Activated T-cell treated with anti-CD3 and anti-CD28 coated beads for 4 hours (primary cell): ENCODE data around the gene SCN2B.

Experiments
- DNase-seq: peaks from one replicate; pipeline ENCODE4 v3.0.0-alpha.2; 2020

Gene SCN2B

DNA sequence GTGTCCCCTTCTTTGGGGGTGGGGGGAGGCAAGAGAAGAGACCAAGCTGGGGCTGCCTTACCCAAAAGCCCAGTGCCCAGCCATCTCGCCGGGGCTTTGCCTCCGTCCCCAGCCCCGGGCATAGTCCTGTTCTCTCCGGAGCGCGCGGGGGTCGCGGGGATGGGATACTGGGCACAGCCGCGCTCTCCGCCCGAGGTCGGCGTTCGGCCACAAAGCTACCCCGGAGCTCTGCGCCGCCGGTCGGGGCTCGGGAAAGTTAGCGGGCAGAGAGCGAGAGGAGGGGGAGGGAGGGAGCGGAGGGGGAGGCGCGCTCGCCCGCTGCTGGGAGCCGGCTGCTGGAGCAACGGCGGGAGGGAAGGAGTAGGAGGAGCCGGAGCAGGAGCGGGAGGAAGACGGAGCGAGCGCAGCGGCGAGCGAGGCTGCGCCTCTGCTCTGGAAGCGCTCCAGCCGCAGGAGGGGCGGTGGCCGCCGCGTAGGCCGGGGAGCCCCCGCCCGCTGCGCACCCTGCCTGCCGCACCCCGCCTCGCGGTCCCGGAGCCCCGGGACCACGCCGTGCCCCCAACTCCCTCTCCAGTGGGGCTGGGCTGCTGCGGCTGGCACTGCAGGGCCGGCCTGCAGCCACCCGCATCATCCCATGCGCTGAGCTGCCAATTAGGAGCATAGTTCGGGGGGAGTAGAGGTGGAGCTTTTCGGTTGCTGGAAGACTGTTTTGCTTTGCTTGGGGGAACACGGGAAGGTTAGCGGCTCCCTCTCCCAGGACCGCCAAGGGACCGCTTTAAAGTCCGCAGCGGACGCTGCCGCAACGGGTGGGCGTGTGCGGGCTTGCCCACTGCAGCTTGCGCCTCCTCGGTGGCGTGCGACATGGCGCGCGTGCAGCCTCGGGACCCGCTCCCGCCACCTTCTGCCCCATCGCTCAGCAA lies 23.6 kb downstream of the SCN2B start, which contains the start of gene SCN4B:
TSS of gene SCN4B (minus strand) at position 272 of the 920 bp plus-strand sequence. CDS start at position 122, 150 bp downstream.
- DNase-seq = no peak

DNA sequence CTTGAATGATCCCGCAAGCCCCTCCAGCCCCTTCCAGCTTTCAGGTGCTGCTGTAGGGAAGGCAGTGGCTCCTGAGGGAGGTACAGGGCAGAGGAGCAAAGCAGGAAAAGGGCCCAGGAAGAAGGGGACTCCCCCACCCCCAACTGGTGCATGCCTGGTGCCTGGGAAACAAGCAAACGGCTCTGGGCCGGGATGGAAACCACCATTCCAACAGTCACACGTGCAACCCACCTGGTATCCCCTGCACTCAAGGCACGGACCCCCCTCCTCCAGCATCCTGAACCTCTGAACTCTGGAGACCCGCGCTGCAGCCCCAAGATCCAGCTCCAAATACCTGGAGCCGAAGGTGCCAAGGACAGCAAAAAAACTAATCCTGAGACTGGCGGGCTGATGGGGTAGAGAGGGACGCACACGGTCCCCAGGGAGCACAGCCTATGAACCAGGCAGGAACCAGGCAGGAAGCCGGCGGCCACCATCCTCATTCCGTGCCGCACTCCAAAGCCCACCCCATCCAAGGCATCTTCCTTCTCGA lies 24.4 kb downstream of the SCN2B start:
- no peak for DNase-seq

DNA sequence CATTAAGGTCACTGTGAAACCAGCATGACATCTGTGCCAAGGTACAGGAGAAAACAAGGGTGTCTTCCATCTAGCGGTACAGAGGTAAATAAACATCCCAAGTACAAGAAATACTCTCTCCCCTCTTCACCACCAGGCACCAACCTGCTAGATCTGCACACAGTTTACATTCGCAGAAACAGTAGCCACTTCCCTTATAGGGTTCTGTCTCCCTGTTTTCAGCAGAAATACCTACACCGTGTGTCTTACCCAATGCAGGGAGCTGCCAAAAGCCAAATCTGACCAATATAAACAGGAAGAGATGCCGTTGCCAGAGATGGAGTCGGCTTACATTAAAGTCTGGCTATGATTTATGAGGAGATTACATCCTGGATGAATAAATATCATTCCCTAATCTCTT lies 25.0 kb downstream of the SCN2B start:
- DNase-seq = no peak

DNA sequence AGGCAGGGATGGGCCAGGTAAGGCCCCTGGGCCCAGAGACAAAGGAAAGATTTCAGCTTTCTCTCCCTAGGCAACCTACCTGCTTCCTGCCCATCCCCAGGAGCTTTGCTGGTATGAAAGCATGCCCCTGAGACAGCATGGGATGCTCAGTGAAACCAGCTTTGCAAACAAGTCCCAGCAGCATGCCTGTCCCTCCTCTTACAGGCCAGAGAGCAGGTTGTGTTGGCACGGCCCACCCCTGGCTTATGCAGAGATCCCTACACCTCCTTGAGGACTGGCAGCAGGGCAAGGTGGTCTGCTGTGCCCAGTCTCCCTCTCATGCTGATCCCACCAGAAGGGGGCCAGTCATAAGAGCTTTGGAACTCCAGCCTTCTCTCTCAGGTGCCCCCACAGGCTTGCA lies 26.9 kb downstream of the SCN2B start:
- DNase-seq = no peak

DNA sequence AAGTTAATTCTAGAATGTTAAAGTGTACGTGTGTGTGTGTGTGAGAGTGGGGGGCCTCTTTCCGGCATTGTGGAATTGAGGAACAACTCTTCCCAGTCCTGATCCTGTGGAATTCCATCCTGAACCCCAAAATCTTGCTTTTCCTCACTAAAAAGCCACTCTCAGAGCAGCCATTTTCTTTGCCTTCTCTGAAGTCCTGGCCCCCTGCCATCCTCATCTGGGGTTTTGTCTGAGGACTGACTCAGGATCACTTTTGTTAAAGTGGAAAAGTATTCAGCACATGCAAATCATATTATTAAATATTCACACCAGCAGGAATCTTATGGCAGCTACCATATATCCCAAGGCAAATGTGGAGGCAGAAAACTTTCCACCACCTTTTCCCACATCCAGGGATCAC lies 27.6 kb downstream of the SCN2B start:
- no peak for DNase-seq

DNA sequence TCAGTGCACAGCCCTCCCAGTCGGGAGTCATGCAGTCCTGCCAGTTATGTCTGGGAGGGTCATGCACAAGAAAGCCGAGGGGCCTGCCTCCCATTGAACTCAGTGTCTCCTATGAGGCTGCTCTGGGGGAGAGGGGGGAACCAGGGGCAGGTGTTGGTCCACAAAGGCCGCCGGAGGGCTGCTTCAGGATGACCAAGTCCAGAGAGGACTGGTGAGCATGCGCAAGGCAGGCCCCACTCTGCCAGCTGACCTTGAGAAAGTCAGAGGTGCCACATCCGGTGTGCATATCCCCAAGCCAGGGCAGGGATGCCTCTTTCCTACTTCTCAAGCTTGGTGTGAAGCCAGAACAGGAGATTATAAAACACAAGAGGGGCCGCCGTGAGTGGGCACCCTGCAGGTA lies 28.2 kb downstream of the SCN2B start:
- DNase-seq = no peak

DNA sequence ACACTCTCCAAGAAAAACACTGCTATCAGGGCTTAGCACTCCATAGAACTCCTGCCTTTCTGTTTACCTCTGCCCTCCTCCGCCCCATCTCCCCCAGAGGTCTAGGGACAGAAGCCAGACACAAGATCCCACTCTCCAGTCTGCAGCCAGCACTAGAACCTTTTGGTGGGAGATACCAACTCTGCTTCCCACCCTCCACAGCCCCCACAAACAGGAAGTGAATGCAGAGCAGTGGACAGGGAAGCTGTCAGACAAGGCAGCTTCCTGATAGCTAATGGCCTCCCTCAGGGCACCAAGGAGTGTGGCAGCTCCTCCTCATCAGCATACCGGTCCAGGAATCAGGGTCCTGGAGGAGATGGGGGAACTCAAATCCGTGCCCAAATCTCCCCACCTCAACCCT lies 28.9 kb downstream of the SCN2B start:
- no peak for DNase-seq

DNA sequence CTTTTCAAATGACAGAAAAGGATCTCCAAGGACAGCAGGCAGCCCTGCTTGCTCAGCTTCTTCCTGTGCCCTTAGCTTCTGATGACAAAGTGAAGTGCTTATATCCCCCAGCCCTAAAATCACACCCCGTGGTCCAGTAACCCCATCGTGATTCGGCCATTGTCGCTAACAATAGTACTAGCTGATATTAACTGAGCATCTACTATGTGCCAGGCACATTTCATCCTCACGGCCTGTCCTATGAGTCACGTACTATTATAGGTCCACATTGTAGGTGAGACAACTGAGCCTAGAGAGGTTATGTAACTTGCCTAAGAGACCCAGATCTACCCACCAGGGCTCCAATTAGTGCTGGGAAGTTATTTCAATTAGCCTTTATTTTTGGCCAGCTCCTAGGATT lies 29.9 kb downstream of the SCN2B start:
- no peak for DNase-seq

DNA sequence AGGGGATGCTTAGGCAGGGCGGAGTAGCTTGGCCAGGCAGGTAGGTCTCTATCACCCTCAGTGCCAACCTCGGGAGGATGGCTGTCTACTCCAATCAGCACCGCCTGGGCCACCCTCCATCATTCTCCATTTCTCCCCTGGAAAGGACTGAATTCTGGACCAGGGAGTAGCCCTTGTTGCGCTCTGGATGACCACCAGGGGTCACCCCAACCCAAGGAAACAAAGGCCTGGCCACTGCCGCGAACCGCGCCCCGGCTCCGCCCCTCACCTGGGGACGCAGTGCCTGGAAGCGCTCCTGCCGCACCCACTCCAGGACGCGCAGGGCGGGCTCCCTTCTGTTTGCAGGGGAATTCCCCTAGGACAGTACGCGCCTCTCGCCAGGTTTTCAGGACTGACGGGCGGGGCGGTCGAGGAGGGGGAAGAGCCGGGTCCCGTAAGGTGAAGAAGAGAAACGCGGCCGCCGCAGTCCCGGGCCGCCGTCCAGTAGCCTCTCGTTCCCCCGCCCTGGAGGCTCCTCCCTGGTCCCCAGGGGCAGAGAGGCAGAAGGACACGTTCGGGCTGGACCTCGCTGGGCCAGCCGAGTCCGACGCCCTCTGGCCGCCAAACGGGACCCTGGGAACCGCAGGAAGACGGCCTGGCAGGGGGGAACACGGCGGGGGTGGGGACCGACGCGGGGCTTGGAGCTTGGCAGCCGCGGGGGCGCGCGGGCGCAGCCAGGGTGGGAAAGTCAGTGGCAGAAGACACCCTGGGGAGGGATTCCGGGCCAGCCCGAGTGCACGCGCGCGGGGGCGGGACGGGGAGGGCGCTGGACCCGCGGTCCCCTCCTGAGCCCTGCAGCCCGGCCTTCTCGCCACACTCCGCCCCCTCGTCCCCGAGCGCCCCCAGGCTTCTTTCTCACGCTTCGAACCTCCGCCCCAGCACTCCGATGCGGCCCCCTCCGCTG lies 30.9 kb downstream of the SCN2B start:
- DNase-seq = peak; percentile 79

DNA sequence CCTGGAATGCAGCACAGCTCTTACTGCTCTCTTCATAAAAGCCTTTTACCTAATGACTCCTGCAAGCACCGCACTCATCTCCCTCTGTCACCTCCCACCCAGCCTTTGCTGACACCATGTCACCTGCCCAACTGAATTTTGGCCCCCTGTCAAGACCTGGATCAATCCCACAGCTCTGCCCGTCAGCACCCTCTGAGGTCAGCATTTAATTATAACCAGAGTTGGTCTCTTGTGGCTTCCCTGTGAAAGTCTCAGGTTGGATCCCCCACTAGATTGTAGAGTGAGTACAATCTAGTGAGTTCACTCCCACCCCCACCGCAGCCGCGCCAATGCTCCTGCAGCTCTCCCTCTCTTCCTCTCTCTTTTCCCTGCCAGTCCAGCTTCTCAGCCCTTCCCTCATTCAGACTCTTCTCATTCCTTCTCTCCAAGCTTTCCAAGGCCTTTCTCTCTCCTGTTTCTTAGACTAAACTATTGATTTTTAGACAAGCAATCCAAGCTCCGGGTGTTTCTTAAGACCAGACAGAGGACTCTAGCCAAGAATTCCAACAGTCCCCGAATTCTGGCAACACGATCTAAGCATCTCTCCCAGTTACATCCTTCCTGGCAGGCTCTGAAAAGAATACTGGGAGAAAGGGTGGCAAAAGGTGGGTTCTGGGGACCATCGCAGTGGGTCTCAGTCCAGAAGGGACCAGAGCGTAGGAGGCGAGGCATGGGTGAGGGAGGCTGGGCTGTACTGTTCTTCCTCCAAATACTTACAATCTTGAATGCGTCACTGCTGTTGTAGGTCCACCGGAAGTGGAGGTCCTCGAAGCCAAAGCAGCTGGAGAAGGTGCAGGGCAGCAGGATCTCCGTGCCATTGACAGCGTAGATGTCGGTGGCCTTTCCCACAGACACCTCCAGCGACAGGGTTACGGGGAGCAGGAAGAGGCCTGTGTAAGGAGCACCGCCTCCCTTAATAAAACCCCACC lies 31.9 kb downstream of the SCN2B start:
- no peak for DNase-seq

DNA sequence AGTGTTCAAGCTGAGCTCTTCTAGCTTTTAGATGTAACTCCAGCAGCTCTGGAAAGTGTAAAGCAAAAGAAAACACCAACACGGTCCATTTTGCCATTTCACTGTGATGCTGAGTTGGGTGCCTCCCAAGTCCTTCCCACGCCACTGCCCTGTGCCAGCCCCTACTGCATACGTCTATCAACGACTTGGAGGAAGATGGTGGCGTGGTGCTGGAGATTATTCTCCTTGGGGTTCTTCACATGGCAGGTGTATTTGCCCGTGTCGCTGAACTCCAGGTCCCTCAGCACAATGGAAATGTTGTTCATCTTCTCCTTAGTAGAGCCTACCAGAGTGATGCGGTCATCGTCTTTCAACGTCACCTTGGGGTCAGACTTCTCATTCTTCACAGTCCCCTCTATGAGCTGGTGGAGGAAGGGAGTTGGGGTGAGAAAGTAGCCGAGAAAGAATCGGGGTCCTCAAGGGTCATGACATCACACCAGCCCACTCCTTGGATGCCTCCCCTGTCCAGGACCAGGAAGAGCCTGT lies 32.7 kb downstream of the SCN2B start:
- DNase-seq = no peak

DNA sequence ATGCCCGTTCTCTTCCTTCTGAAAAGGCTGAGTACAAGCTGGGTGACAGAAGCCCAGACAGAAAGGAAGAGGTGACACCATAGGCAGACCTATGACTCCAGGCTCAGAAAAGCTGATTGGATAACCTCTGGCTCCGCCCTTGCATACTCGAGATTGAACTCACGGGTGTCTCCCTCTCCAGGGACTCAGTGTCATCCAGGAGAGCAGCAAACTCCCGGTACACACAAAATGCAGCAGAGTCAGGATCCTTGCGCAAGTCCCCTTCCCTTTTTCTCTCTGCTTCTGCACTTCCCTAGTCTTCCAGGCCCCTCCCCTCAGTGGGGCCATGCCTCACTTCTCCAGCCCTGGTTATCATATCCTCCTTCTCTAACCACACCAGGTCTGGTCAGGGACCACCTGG lies 33.6 kb downstream of the SCN2B start:
- no peak for DNase-seq

DNA sequence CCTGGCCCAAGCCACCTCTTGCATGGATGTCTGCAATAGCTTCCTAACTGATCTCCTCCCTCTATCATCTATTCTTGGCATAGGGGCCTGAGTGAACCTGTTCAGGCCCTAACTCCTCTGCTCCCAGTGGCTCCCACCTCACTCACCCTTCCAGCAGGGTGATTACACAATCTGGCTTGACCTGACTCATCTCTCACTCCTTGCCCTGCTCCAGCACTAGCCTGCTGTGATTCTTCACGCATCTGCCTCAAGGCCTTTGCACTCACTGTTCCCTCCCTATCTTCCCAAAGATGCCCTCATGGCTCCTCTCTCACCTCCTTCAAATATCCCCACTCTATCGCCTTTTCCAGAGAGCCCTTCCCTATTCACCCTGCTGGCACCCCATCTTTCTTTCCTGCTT lies 34.4 kb downstream of the SCN2B start:
- no peak for DNase-seq

DNA sequence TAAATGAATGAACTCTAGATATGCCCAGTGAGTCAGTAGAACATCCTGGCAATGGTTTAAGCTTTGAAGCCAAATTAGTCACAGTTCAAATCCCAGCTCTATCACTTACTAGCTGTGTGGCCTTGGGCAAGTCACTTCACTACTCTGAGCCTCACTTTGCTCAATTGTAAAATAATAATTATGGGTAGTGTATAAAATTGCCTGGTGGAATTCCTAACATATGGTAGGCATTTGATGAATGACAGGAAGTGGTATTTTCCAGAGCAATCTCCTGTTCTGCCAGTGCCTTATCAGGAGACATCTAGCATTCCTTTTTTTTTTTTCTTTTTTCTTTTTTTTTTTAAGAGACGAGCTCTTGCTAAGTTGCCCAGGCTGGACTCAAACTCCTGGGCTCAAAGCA lies 36.9 kb downstream of the SCN2B start:
- DNase-seq = no peak

DNA sequence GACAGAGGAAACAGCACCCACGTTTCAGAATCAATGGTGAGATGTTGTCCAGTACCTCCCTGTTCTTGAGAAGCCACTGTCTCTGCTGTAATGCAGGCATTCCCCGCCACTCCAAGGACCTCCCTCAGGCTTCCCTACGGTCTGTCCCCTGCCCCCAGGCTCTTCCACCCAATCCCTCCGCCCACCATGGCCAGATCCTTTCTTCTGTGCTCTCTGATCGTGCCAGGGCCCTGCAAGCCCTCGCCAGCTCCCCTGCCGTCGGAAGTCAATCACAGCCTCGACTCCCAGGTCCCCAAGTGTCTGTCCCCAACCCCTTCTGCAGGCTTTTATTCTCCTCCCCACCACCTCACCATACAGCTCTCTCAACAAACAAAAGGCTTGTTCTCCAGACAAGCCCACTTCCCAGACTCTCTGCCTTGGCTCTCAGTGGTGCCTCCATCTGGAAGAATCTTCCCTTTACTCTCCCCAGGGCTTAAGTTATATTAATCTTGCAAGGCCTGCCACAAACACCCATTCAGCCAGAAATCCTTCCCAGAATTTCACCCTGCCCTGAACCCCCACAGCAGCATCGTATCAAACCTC lies 37.5 kb downstream of the SCN2B start:
- no peak for DNase-seq

DNA sequence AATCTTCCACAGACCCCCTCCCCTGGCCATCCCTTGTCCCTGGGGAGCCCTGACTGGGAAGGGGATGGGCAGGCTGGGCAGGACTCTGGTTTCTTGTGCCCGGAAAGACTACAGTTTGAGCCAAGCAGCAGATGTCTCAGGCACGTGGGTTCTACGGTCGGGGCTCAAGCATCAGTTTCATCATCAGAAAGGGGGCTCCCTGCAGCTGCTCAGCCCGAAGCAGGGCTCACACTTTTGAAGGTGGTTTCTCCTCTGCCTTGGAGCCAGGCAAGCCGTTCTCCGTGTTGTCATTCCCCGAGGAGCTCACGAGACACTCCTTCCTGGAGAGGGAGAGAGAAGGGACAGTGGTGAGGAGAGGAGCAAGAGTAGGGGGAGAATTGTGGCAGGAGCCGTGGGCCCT lies 39.6 kb downstream of the SCN2B start:
- no peak for DNase-seq

DNA sequence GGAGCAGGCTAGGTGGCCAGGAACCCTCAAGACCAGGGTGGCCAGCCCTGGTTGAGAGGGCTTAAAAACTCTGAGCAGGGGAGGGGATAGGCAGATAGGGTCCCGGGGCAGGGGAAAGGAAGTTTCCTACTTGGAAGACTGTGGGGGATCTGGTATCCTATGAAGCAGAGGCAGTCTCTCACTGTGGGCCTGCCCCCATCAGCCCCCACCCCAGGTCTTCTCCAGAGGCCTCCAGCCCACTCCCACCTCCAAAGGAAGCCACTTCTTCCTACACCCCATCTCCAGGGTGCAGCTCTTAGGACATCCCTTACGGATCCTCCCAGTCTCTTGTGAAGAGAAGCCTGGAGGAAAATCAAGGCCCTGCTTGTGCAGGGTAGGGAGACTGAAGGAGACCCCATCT lies 40.1 kb downstream of the SCN2B start:
- DNase-seq = no peak

DNA sequence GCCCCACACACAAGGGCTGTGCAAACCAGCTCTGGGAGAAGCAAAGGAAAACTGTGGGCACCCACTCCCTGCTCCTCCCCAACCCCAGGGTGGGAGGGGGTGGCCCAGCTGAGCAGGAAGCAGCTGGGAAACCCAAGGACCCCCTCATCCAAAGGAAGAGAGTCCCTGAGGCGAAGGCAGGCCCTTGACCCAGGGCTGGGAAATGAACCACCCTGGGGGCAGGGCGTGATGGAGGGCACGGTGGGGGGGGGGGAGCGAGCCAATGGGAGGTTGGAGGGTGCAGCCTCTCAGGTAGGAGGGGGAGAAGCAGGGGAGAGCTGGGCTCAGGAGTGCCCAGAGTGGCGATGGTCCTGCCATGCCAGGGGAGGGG lies 40.7 kb downstream of the SCN2B start:
- no peak for DNase-seq

DNA sequence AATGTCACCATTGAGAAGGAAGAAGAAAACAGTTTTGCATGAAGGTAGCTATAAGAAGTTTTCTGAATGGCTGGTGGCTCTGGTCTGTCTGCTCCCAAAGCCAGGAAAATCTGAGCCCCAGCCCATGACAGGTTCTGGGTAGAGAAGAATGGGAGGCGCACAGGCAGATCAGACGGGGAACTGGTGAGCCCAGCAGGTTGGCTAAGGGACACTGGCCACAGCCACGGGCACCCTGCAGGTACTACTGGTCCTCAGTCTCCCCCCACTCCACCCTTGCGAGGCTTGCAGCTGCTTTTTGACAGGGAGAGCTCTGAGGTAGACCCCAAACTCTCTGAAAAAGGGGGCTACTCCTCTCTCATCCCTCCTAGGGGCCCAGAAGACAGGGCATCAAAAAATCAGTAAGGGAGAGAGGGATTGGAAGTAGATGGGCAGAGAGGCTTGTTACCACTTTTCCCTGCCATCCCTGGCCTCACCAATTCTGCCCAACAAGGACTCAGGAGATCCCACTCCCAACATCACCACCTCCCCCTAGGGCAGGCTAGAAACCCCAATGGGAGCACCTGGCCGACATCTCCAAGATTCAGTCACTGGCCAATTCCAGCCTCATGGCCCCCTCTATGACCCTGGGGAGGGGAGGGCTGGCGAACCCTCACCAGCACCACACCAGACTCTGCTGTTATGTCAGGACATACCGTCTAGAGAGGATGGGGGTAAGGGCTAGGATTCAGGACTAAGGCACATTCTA lies 41.2 kb downstream of the SCN2B start:
- DNase-seq = no peak

DNA sequence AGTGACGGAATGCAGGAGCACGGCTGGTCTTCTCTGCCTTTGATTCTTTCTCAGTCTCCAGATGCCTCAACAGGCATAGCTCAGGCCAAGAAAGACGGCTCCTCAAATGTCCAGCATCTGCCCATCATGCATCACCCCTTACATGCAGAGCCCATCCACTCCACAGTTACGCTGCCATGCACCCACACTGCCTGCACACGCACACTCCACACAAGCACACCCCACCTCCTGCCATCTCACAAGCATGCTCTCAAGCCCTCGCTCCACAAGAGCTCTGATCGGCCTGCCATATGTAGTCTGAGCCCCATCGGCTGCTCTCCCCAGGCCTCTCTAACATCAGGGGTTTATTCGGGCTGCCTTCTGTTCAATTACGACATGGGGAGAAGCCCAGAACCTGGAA lies 42.6 kb downstream of the SCN2B start:
- no peak for DNase-seq
